Nephron progenitor cell (in vitro differentiated cells): ENCODE data around the gene CENPS.
A peak's percentile ranks its signal among the peaks of the same experiment; 100 is the strongest.

Experiments used
- DNase-seq: peaks from one replicate; pipeline ENCODE4 v3.0.0; 2021
- H3K27ac Mint-ChIP-seq: 2 replicates; pipeline ENCODE4 v1.8.0; 2021; ENCODE audit warnings: mild to moderate bottlenecking, moderate library complexity, mixed read lengths
- H3K27me3 Mint-ChIP-seq: 2 replicates; pipeline ENCODE4 v1.8.0; 2021; ENCODE audit warnings: mild to moderate bottlenecking, low read depth, mixed read lengths; ENCODE audit not compliant: poor library complexity
- H3K36me3 Mint-ChIP-seq: 2 replicates; pipeline ENCODE4 v1.8.0; 2021; ENCODE audit warnings: low read depth, mixed read lengths
- H3K4me1 Mint-ChIP-seq: 2 replicates; pipeline ENCODE4 v1.8.0; 2021; ENCODE audit warnings: mixed read lengths
- H3K4me3 Mint-ChIP-seq: 2 replicates; pipeline ENCODE4 v1.8.0; 2021; ENCODE audit warnings: mild to moderate bottlenecking, moderate library complexity, mixed read lengths
- H3K9me3 Mint-ChIP-seq: 2 replicates; pipeline ENCODE4 v1.8.0; 2021; ENCODE audit warnings: mild to moderate bottlenecking, moderate library complexity, mixed read lengths
- TF ChIP-seq, protein P1 (sequence below): fragments of 200-600 bp; sonication (generic); IDR thresholded peaks from 2 replicates; pipeline ENCODE4 v1.5.0; 2021; ENCODE audit warnings: antibody characterized with exemption

The CENPS gene

GRCh38 chr1:10430216-10431069, at the start of gene CENPS:
Gene CENPS (plus strand): TSS chr1:10430433. CDS start chr1:10430518, 85 bp downstream.
- no peaks in the 10 kb centered on the region for H3K9me3 Mint-ChIP-seq
- peaks cover 5% of the 10 kb centered on the region for H3K36me3 Mint-ChIP-seq
- H3K27me3 Mint-ChIP-seq, result no peaks in the 10 kb centered on the region
- H3K4me1 Mint-ChIP-seq, result peaks cover 54% of the 10 kb centered on the region
- peak within 1 kb of the TSS; percentile 89 for H3K4me3 Mint-ChIP-seq
- peak within 1 kb of the TSS; percentile 96 for H3K27ac Mint-ChIP-seq
- TF ChIP-seq, protein P1, sequence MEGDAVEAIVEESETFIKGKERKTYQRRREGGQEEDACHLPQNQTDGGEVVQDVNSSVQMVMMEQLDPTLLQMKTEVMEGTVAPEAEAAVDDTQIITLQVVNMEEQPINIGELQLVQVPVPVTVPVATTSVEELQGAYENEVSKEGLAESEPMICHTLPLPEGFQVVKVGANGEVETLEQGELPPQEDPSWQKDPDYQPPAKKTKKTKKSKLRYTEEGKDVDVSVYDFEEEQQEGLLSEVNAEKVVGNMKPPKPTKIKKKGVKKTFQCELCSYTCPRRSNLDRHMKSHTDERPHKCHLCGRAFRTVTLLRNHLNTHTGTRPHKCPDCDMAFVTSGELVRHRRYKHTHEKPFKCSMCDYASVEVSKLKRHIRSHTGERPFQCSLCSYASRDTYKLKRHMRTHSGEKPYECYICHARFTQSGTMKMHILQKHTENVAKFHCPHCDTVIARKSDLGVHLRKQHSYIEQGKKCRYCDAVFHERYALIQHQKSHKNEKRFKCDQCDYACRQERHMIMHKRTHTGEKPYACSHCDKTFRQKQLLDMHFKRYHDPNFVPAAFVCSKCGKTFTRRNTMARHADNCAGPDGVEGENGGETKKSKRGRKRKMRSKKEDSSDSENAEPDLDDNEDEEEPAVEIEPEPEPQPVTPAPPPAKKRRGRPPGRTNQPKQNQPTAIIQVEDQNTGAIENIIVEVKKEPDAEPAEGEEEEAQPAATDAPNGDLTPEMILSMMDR, result peak; percentile 96
- DNase-seq, result peak; percentile 96

GRCh38 chr1:10380594-10381275, 49.5 kb upstream of the CENPS start:
- peak overlapping the region; percentile 76 for H3K27ac Mint-ChIP-seq
- H3K27me3 Mint-ChIP-seq, result peaks cover 2% of the 10 kb centered on the region
- H3K36me3 Mint-ChIP-seq, result peaks cover 49% of the 10 kb centered on the region
- H3K9me3 Mint-ChIP-seq, result no peaks in the 10 kb centered on the region
- no peaks in the 10 kb centered on the region for H3K4me1 Mint-ChIP-seq
- TF ChIP-seq, protein P1, result no peak
- DNase-seq, result no peak
- no peak overlapping the region for H3K4me3 Mint-ChIP-seq

GRCh38 chr1:10383630-10384029, 46.6 kb upstream of the CENPS start:
- TF ChIP-seq, protein P1, result no peak
- Mint-ChIP-seq H3K27me3 (peaks cover 5% of the 10 kb centered on the region), H3K36me3 (peaks cover 36% of the 10 kb centered on the region), H3K27ac (no peak overlapping the region), H3K9me3 (no peaks in the 10 kb centered on the region), H3K4me3 (no peak overlapping the region), H3K4me1 (peaks cover 13% of the 10 kb centered on the region)
- no peak for DNase-seq

- no peak for DNase-seq
- Mint-ChIP-seq H3K9me3 (no peaks in the 10 kb centered on the region), H3K4me3 (no peak overlapping the region), H3K4me1 (peaks cover 13% of the 10 kb centered on the region), H3K27ac (no peak overlapping the region), H3K36me3 (peaks cover 36% of the 10 kb centered on the region), H3K27me3 (peaks cover 5% of the 10 kb centered on the region)
- TF ChIP-seq, protein P1, result no peak
These were observed 46.0 kb upstream of the CENPS start for GRCh38 chr1:10384219-10384618.

DNA sequence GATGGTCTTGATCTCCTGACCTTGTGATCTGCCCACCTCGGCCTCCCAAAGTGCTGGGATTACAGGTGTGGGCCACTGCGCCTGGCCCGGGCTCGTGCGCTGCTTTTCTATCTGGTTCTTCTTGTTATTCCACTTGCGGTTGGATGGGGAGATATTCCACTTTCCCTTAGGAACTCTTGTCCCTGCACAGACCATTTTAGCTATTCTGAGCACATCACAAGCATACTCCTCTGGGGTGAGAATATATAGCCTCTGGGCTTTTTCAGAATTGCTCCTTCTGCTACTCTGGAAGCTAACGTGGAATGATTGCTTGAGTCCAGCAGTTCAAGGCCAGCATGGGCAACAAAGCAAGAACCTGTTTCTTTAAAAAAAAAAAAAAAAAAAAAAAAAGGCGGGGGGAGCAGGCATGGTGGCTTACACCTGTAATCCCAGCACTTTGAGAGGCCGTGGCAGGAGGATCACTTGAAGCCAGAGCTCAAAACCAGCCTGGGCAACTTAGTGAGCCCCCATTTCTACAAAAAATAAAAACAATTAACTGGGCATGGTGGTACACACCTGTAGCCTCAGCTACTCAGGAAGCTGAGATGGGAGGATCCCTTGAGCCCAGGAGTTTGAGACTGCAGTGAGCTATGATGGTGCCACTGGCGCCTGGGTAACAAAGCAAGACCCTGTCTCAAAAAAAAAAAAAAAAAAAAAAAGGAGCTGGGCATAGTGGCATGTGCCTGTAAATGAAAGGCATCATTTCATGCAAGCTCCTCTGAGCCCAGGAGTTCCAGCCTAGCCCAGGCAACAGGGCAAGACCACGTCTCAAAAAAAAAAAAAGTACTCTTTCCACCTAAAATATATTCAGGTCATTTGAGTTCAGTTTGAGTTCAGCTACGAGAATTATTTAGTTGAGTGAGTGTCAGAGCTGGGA, 43.2 kb upstream of the CENPS start:
- peaks cover 13% of the 10 kb centered on the region for H3K4me1 Mint-ChIP-seq
- H3K27ac Mint-ChIP-seq, result peak overlapping the region; percentile 84
- H3K36me3 Mint-ChIP-seq, result peaks cover 34% of the 10 kb centered on the region
- no peak overlapping the region for H3K4me3 Mint-ChIP-seq
- no peak for DNase-seq
- TF ChIP-seq, protein P1, result no peak
- H3K27me3 Mint-ChIP-seq, result peaks cover 8% of the 10 kb centered on the region
- no peaks in the 10 kb centered on the region for H3K9me3 Mint-ChIP-seq
